ENCODE data around the gene CTBP1. TPM values are rescaled to one million over a fixed set of nuclear protein-coding genes. Genes with fewer than 3 reads are reported as not detected.
A peak's percentile ranks its signal among the peaks of the same experiment; 100 is the strongest.

Gene CTBP1
- total and polyA plus RNA-seq, 4 donors: 121 to 204 (median 138) TPM

DNA sequence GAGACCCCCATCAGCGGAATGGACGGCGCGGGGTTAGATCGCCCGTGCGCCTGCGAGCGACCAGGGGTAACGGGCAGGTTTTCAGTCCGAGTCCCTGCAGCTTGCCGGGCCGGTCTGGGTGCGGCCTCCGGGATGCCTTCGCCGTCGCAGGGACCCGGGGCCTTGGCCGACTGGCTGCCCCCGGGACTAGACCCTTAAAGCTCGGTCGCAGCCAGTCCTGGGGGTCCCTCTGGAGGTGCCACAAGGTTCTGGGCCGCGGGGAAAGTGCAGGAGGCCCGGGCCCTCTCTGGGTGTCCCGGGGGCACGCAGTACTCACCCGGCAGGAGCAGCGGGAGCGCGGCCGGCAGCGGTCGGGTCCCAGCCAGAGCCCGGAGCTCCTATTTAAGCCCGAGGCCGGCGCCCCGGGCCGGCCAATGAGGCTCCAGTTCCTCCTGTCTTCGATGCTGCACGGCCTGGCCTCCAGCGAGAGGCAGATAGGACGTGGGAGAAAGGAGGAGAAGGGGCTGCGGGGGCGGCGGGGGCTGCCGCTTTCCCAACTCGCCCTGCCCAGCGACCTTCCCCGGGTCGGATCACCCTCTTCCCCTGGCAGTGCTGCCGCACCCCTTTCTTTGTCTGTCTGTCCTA, 76.6 kb downstream of the CTBP1 start, which contains the start of gene SPON2:
SPON2 (minus strand) TSS at position 356 of the 624 bp plus-strand sequence.
- 6 to 9% methylated on average over 52 to 54 of the region's 54 CpGs for WGBS, 2 donors
- TF ChIP-seq, protein P1, sequence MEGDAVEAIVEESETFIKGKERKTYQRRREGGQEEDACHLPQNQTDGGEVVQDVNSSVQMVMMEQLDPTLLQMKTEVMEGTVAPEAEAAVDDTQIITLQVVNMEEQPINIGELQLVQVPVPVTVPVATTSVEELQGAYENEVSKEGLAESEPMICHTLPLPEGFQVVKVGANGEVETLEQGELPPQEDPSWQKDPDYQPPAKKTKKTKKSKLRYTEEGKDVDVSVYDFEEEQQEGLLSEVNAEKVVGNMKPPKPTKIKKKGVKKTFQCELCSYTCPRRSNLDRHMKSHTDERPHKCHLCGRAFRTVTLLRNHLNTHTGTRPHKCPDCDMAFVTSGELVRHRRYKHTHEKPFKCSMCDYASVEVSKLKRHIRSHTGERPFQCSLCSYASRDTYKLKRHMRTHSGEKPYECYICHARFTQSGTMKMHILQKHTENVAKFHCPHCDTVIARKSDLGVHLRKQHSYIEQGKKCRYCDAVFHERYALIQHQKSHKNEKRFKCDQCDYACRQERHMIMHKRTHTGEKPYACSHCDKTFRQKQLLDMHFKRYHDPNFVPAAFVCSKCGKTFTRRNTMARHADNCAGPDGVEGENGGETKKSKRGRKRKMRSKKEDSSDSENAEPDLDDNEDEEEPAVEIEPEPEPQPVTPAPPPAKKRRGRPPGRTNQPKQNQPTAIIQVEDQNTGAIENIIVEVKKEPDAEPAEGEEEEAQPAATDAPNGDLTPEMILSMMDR (IDR thresholded peaks at IDR 0.05; ENCODE audit: control extremely low read depth, extremely low read depth): no peak
- Histone ChIP-seq H3K9me3 (ENCODE audit: control insufficient read depth in 4 of 4, insufficient read depth in 3 of 4, low read length in 3 of 4) (no peaks in the 10 kb centered on the region), H3K9ac (ENCODE audit: insufficient read depth in 1 of 2, low read length in 2 of 2) (no peak within 1 kb of the TSS), H3K27me3 (ENCODE audit: control insufficient read depth in 3 of 3, insufficient read depth in 3 of 3, low read length in 2 of 3) (peaks cover 0 to 30% (median 6%) of the 10 kb centered on the region in 3 donors), H3K4me1 (ENCODE audit: control insufficient read depth in 5 of 5, insufficient read depth in 5 of 5, low read length in 5 of 5) (peaks cover 0 to 31% (median 6%) of the 10 kb centered on the region in 5 donors), H3K27ac (ENCODE audit: low read depth in 1 of 2, low read length in 1 of 2) (peak within 1 kb of the TSS; percentile 1 to 40), H3K36me3 (ENCODE audit: control insufficient read depth in 4 of 4, insufficient read depth in 4 of 4, low read length in 4 of 4) (no peaks in the 10 kb centered on the region), H3K4me3 (peak within 1 kb of the TSS; percentile 36)
- peak in 1 of 3 donors; percentile 33 for DNase-seq
- ATAC-seq (ENCODE audit: insufficient read depth, low FRiP score): no peak

DNA sequence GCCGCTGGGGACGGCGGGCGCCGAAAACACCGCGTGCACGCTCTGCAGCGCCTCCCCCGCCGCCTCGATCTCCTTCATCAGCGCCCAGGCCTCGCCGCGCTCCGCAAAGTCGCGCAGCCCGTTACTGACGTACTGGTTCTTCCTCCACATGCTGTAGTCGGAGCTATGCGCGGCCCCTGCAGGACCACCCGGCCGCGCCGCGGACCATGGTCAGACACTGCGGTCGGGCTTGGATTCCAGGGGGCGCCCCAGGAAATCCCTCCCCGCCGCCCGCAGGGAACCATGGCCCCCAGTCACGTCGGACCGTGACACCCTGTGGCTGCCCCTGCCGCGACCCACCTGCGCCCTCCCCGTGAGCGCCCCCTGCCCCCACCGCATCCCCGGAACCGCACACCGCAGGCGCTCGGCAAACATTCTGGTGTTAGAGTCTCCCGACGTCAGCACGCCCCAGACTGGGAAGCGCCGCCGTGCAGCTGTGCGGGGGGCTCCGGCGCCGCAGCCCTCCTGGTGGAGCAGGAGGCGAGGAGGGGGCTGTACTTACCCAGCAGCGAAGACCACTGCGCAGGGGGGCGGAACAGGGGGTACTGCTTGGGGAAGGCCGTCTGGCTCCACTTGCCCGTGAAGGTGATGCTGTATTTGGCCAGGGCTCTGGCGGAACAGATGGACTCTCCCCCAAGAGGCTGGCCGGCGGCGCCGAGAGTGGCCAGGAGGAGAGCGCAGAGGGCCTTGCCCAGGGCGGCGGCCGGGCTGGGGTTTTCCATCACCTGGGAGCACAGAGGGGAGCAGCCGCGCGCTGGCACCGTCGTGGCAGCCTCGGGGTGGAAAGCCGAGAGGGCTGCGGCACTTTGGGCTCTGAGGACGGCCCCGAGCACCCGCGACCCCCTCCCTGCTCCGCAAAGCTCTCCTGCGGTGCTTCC, 77.4 kb downstream of the CTBP1 start:
- H3K27me3 ChIP-seq (ENCODE audit: control insufficient read depth in 3 of 3, insufficient read depth in 3 of 3, low read length in 2 of 3): peaks cover 0 to 30% (median 6%) of the 10 kb centered on the region in 3 donors
- no peak for ATAC-seq (ENCODE audit: insufficient read depth, low FRiP score)

DNA sequence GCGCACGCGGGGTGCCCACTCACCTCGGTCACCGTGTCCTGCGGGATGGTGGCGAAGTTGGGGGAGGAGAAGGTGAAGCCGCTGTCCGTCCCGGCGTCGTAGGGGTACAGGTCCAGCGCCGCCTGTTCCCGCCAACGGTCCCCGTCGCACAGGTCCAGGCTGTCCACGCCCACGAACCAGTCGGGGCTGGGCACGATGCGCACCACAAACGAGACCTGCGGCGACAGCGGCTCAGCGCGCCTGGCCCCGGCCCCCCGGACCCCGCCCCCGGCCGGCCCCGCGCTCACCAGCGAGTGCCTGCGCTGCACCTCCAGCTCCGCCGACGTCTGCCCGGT, 78.0 kb downstream of the CTBP1 start:
- no peak overlapping the region for H3K9ac ChIP-seq (ENCODE audit: insufficient read depth in 1 of 2, low read length in 2 of 2)
- TF ChIP-seq, protein P1 (IDR thresholded peaks at IDR 0.05; ENCODE audit: control extremely low read depth, extremely low read depth): no peak
- no peak overlapping the region for H3K4me3 ChIP-seq
- DNase-seq (no peak), ATAC-seq (ENCODE audit: insufficient read depth, low FRiP score) (no peak)
- H3K27me3 ChIP-seq (ENCODE audit: control insufficient read depth in 3 of 3, insufficient read depth in 3 of 3, low read length in 2 of 3): peaks cover 0 to 30% (median 6%) of the 10 kb centered on the region in 3 donors
- H3K4me1 ChIP-seq (ENCODE audit: control insufficient read depth in 5 of 5, insufficient read depth in 5 of 5, low read length in 5 of 5): peaks cover 0 to 38% (median 6%) of the 10 kb centered on the region in 5 donors
- H3K27ac ChIP-seq (ENCODE audit: low read depth in 1 of 2, low read length in 1 of 2): no peak overlapping the region
- no peaks in the 10 kb centered on the region for H3K36me3 ChIP-seq (ENCODE audit: control insufficient read depth in 4 of 4, insufficient read depth in 4 of 4, low read length in 4 of 4)
- 10 to 16% methylated on average over 33 to 42 of the region's 42 CpGs for WGBS, 2 donors
- H3K9me3 ChIP-seq (ENCODE audit: control insufficient read depth in 4 of 4, insufficient read depth in 3 of 4, low read length in 3 of 4): no peaks in the 10 kb centered on the region

More for the DNA sequence above, 77.4 kb downstream of the CTBP1 start:
- 5 to 6% methylated on average over 73 to 88 of the region's 88 CpGs for WGBS, 2 donors
- Histone ChIP-seq H3K27ac (ENCODE audit: low read depth in 1 of 2, low read length in 1 of 2) (peak overlapping the region in 1 of 2 donors; percentile 4), H3K9me3 (ENCODE audit: control insufficient read depth in 4 of 4, insufficient read depth in 3 of 4, low read length in 3 of 4) (no peaks in the 10 kb centered on the region), H3K4me3 (peak overlapping the region; percentile 36), H3K4me1 (ENCODE audit: control insufficient read depth in 5 of 5, insufficient read depth in 5 of 5, low read length in 5 of 5) (peaks cover 0 to 38% (median 6%) of the 10 kb centered on the region in 5 donors), H3K9ac (ENCODE audit: insufficient read depth in 1 of 2, low read length in 2 of 2) (no peak overlapping the region), H3K36me3 (ENCODE audit: control insufficient read depth in 4 of 4, insufficient read depth in 4 of 4, low read length in 4 of 4) (no peaks in the 10 kb centered on the region)
- TF ChIP-seq, protein P1 (IDR thresholded peaks at IDR 0.05; ENCODE audit: control extremely low read depth, extremely low read depth): no peak
- peak; percentile 52 to 56 (median 54) for DNase-seq
